OCI-LY1 (cell line): Measurements from ENCODE around the gene CDC73.

Experiments
- H2AFZ ChIP-seq: fragments of 200-600 bp; sonication (generic), shearing (Covaris generic); 2 replicates; pipeline ENCODE4 v1.6.0; 2014; ENCODE audit warnings: antibody characterized with exemption, mild to moderate bottlenecking, low read length
- H3F3A ChIP-seq: fragments of 200-600 bp; sonication (generic), shearing (Covaris generic); 2 replicates; pipeline ENCODE4 v1.6.0; 2014; ENCODE audit warnings: mild to moderate bottlenecking, antibody characterized with exemption, low read length, moderate library complexity; ENCODE audit not compliant: insufficient read depth
- H3K27ac ChIP-seq: fragments of 200-600 bp; sonication (generic); 2 replicates; pipeline ENCODE4 v1.5.1; 2014; ENCODE audit warnings: low read length, mixed run types, mild to moderate bottlenecking, low read depth; ENCODE audit not compliant: poor library complexity, severe bottlenecking
- H3K27me3 ChIP-seq: fragments of 200-600 bp; sonication (generic); 2 replicates; pipeline ENCODE4 v1.6.0; 2014; ENCODE audit warnings: antibody characterized with exemption, mild to moderate bottlenecking, low read length, moderate library complexity; ENCODE audit not compliant: insufficient read depth
- H3K36me3 ChIP-seq: fragments of 200-600 bp; sonication (generic); 2 replicates; pipeline ENCODE4 v1.6.1; 2014; ENCODE audit warnings: mild to moderate bottlenecking, antibody characterized with exemption, low read length, moderate library complexity, mixed read lengths; ENCODE audit not compliant: insufficient read depth
- H3K4me1 ChIP-seq: fragments of 200-600 bp; sonication (generic); 2 replicates; pipeline ENCODE4 v1.5.1; 2014; ENCODE audit warnings: mild to moderate bottlenecking, low read length, moderate library complexity; ENCODE audit not compliant: insufficient read depth, severe bottlenecking
- H3K4me2 ChIP-seq: fragments of 200-600 bp; sonication (generic), shearing (Covaris generic); 2 replicates; pipeline ENCODE4 v1.6.1; 2014; ENCODE audit warnings: low read length
- H3K4me3 ChIP-seq: fragments of 200-600 bp; sonication (generic); 2 replicates; pipeline ENCODE4 v1.5.1; 2014; ENCODE audit warnings: low read length, low read depth, mild to moderate bottlenecking, mixed read lengths; ENCODE audit not compliant: poor library complexity, severe bottlenecking
- H3K79me2 ChIP-seq: fragments of 200-600 bp; shearing (Covaris generic); 2 replicates; pipeline ENCODE4 v1.6.1; 2016; ENCODE audit warnings: mixed run types, low read length, mixed read lengths; ENCODE audit not compliant: insufficient read depth
- H3K9ac ChIP-seq: fragments of 200-600 bp; sonication (generic), shearing (Covaris generic); 2 replicates; pipeline ENCODE4 v1.6.1; 2014; ENCODE audit warnings: mild to moderate bottlenecking, low read length, mixed read lengths
- H3K9me2 ChIP-seq: fragments of 200-600 bp; sonication (generic), shearing (Covaris generic); 2 replicates; pipeline ENCODE4 v1.6.1; 2014; ENCODE audit warnings: low read depth, mild to moderate bottlenecking, low read length, mixed read lengths
- H3K9me3 ChIP-seq: fragments of 200-600 bp; shearing (Covaris generic); 2 replicates; pipeline ENCODE4 v1.6.1; 2014; ENCODE audit warnings: low read length, mixed read lengths
- H4K20me1 ChIP-seq: fragments of 200-600 bp; sonication (generic), shearing (Covaris generic); 2 replicates; pipeline ENCODE4 v1.6.0; 2016; ENCODE audit warnings: mild to moderate bottlenecking, low read length; ENCODE audit not compliant: insufficient read depth
- EZH2 ChIP-seq: fragments of 200-600 bp; sonication (generic), shearing (Covaris generic); IDR thresholded peaks from 2 replicates; pipeline ENCODE4 v1.8.0; 2017; ENCODE audit warnings: borderline replicate concordance, mixed run types, mild to moderate bottlenecking, antibody characterized with exemption, low read length, moderate library complexity, mixed read lengths
- TF ChIP-seq, protein P1 (sequence below): fragments of 200-600 bp; sonication (generic), shearing (Covaris generic); IDR thresholded peaks from 2 replicates; pipeline ENCODE4 v1.5.1; 2017; ENCODE audit warnings: mild to moderate bottlenecking, antibody characterized with exemption, low read length, moderate library complexity, mixed read lengths

Gene CDC73

DNA sequence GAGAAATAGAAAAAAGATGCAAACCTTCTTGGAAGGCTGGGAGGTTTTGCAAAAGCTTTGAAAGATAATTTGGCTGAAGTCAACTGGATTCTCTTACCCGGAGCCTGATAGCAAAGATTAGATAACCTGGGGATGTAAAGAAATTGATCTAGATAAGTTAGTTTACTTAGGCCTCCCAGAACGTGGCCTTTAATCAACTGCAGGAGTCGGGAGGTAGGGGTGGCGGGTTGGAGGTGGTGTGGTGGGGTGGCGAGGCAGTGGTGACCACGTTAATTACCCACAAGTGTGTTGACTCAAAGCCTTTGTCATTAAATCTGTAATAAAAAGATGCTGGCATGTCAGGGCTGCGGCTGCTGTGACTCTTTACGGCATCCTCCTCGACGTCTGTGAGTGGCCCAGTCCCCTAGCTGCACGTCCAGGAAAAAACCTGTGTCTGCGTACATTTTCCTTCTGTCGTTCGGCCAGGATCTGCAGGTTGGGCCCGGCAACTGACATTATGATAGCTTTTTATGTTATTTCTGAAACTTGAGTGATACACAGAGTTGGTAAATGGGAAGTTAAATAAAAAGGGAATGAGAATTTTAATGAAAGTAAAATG, 115.6 kb downstream of the CDC73 start:
- H4K20me1 ChIP-seq, result no peaks in the 10 kb centered on the region

DNA sequence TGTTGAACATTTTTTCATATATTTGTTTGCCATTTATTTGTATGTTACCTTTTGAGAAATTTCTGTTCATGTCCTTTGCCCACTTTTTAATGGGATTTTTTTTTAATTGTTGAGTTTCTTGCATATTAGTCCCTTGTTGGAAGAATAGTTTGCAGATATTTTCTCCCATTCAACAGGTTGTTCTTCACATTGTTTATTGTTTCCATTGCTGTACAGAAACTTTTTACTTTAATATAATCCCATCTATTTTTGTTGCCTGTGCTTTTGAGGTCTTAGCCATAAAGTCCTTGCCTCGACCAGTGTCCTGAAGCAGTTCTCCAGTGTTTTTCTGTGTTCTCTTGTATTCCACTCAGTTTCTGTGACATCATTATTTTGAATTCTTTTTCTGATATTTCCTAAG, 118.8 kb downstream of the CDC73 start:
- peaks cover 31% of the 10 kb centered on the region for H3K36me3 ChIP-seq
- H3K4me3 ChIP-seq, result no peak overlapping the region
- no peak overlapping the region for H3K27ac ChIP-seq
- no peaks in the 10 kb centered on the region for H3F3A ChIP-seq
- H3K4me2 ChIP-seq, result no peak overlapping the region
- no peaks in the 10 kb centered on the region for H4K20me1 ChIP-seq
- H2AFZ ChIP-seq, result no peak overlapping the region
- no peaks in the 10 kb centered on the region for H3K9me3 ChIP-seq
- no peak overlapping the region for H3K9ac ChIP-seq
- H3K9me2 ChIP-seq, result no peaks in the 10 kb centered on the region
- H3K27me3 ChIP-seq, result no peaks in the 10 kb centered on the region
- no peak for TF ChIP-seq EZH2
- TF ChIP-seq, protein P1, sequence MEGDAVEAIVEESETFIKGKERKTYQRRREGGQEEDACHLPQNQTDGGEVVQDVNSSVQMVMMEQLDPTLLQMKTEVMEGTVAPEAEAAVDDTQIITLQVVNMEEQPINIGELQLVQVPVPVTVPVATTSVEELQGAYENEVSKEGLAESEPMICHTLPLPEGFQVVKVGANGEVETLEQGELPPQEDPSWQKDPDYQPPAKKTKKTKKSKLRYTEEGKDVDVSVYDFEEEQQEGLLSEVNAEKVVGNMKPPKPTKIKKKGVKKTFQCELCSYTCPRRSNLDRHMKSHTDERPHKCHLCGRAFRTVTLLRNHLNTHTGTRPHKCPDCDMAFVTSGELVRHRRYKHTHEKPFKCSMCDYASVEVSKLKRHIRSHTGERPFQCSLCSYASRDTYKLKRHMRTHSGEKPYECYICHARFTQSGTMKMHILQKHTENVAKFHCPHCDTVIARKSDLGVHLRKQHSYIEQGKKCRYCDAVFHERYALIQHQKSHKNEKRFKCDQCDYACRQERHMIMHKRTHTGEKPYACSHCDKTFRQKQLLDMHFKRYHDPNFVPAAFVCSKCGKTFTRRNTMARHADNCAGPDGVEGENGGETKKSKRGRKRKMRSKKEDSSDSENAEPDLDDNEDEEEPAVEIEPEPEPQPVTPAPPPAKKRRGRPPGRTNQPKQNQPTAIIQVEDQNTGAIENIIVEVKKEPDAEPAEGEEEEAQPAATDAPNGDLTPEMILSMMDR, result no peak
- no peaks in the 10 kb centered on the region for H3K4me1 ChIP-seq
- no peaks in the 10 kb centered on the region for H3K79me2 ChIP-seq

More for the DNA sequence above, 115.6 kb downstream of the CDC73 start:
- Histone ChIP-seq H2AFZ (no peak overlapping the region), H3K36me3 (peaks cover 34% of the 10 kb centered on the region), H3F3A (no peaks in the 10 kb centered on the region), H3K27ac (no peak overlapping the region), H3K79me2 (no peaks in the 10 kb centered on the region), H3K27me3 (no peaks in the 10 kb centered on the region), H3K4me3 (no peak overlapping the region), H3K9me3 (no peaks in the 10 kb centered on the region), H3K4me1 (no peaks in the 10 kb centered on the region), H3K4me2 (no peak overlapping the region), H3K9me2 (no peaks in the 10 kb centered on the region), H3K9ac (no peak overlapping the region)
- no peak for TF ChIP-seq EZH2
- TF ChIP-seq, protein P1, result no peak

DNA sequence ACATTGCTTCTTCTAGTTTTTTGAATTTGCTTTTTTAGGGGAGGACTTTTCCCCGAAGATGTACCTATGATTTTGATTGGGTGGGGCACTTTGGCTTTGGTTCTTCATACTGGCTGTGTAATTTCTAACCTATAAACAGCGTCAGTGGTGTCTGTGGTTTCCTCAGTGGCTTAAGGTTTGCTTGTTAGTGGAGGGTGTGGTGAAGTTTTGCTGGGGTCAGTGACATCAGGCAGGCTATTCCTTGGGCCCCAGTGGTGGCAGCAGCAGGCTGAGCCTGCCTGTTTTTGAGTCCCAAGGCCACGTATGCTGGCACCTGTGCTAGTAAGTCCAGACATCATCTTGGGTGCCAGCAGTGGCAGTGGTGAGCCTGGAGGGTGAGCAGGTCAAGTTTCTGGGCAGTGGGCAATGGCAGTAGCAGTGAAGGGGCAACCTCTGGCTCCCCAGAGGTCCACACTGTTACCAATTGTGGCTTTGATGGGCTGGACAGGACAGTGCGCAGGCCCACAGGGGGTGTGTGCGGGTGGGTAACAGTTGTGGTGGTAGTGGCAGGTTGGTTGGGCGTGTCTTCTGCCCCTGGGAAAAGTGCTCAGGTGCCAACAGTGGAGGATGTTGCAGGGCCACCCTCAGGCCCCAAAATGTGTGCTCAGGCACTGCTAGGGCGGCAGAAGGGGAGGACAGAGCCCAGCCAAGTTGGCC, 119.4 kb downstream of the CDC73 start:
- no peaks in the 10 kb centered on the region for H3K9me2 ChIP-seq
- no peaks in the 10 kb centered on the region for H3K4me1 ChIP-seq
- no peak overlapping the region for H3K4me3 ChIP-seq
- peaks cover 25% of the 10 kb centered on the region for H3K36me3 ChIP-seq
- no peaks in the 10 kb centered on the region for H4K20me1 ChIP-seq
- no peak overlapping the region for H3K4me2 ChIP-seq
- no peaks in the 10 kb centered on the region for H3K27me3 ChIP-seq
- no peaks in the 10 kb centered on the region for H3K9me3 ChIP-seq
- no peak for TF ChIP-seq EZH2
- no peak overlapping the region for H3K27ac ChIP-seq
- H3F3A ChIP-seq, result no peaks in the 10 kb centered on the region
- no peak overlapping the region for H2AFZ ChIP-seq
- H3K79me2 ChIP-seq, result no peaks in the 10 kb centered on the region
- no peak overlapping the region for H3K9ac ChIP-seq
